ENCODE measurements around the gene GORASP1. TPM values are rescaled to one million over a fixed set of nuclear protein-coding genes. Genes with fewer than 3 reads are reported as not detected.
A peak's percentile ranks its signal among the peaks of the same experiment; 100 is the strongest.

GORASP1 gene
- total RNA-seq, 1 donor from 2014 or later = 35.6 TPM

DNA sequence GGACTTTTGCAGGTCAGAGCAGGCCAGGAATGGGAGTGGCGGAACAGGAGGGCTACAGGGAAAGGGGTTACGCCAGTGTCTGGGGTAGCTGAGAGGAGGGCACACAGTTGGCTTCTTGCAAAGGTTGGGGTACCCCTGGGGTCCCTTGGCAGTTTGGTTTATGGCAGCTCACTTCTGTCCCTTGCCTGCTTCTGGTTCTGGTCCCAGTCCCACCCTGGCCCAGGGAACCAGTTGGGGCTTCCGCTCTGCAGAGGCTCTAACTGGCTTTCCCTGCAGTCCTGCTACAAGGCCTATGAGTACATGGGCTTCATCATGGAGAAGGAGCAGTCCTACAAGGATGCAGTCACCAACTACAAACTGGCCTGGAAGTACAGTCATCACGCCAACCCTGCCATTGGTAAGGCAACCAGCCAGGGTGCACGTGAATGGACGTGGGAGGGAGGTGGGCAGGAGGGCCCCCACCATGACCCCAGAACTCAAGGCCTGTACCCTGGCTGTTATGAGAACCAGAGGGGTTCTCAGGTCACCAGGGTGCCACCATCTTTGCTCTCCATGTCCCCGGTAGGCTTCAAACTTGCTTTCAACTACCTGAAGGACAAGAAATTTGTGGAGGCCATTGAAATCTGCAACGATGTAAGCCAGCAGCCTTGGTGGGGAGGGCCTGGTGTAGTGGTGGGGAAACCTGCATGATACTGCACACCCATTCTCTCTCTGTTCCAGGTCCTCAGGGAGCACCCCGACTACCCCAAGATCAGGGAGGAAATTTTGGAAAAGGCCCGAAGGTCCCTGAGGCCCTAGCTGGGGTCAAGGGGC, 30.8 kb upstream of the GORASP1 start:
- H3K9me3 Mint-ChIP-seq = no peaks in the 10 kb centered on the region
- no peak overlapping the region for H3K4me3 Mint-ChIP-seq
- DNase-seq (ENCODE audit: low spot score) = no peak
- intact Hi-C loops (cut with micrococcal nuclease) = no loop called here
- H3K27me3 Mint-ChIP-seq (ENCODE audit: insufficient read depth) = no peaks in the 10 kb centered on the region
- H3K36me3 Mint-ChIP-seq (ENCODE audit: low read depth) = peaks cover 36% of the 10 kb centered on the region
- peaks cover 32% of the 10 kb centered on the region for H3K4me1 Mint-ChIP-seq (ENCODE audit: low read depth)
- peak overlapping the region; percentile 67 for H3K27ac Mint-ChIP-seq

DNA sequence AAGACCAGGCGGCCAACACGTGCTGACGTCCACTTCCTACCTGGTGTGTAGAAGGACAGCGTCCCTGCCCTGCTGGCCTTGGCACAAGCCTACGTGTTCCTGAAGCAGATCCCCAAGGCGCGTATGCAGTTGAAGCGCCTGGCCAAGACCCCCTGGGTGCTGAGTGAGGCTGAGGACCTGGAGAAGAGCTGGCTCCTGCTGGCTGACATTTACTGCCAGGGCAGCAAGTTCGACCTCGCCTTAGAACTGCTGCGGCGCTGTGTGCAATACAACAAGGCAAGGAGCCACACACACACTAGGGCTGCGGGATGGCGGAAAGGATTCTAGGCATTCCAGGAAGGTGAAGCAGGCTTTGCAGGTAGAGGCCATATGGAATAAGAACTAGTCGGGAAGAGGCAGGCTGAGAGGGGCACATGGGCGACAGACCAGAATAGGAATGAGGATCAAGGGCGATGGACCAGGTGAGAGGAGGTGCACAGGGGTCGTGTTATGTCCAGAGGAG, 30.1 kb upstream of the GORASP1 start:
- no peaks in the 10 kb centered on the region for H3K27me3 Mint-ChIP-seq (ENCODE audit: insufficient read depth)
- DNase-seq (ENCODE audit: low spot score) = no peak
- no peaks in the 10 kb centered on the region for H3K9me3 Mint-ChIP-seq
- H3K27ac Mint-ChIP-seq = peak overlapping the region; percentile 19
- peaks cover 31% of the 10 kb centered on the region for H3K36me3 Mint-ChIP-seq (ENCODE audit: low read depth)
- peaks cover 29% of the 10 kb centered on the region for H3K4me1 Mint-ChIP-seq (ENCODE audit: low read depth)
- H3K4me3 Mint-ChIP-seq = no peak overlapping the region
- intact Hi-C loops (cut with micrococcal nuclease) = no loop called here

DNA sequence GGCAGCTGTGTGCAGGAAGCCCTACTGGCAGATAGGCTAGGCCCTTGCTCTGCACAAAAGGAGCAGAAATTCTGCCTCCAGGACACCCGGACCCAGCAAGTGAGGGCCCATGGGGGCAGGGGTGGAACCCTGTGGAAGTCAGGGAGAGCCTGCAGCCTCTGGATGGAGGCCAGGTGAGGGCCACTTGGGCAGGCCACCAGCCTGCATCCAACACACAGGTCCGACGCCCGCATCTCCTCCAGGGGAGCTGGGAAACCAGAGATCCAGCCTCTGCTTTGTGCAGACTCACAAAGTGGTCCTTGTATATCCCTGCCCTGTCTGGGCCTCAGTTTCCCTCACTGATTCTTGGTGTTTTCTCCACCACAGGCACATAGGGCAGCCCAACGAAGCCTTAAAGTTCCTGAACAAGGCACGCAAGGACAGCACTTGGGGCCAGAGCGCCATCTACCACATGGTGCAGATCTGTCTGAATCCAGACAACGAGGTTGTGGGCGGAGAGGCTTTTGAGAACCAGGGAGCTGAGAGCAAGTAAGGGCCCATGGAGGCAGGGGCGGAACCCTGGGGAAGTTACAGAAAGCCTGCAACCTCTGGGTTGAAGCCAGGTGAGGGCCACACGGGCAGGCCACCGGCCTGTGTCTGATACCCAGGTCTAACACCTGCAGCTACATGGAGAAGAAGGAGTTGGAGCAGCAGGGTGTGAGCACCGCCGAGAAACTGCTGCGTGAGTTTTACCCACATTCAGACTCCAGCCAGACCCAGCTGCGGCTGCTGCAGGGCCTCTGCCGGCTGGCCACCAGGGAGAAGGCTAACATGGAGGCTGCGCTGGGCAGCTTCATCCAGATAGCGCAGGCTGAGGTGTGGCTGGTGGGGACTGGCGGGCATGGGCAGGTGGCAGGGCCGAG, 29.4 kb upstream of the GORASP1 start:
- Mint-ChIP-seq H3K27me3 (ENCODE audit: insufficient read depth) (no peaks in the 10 kb centered on the region), H3K36me3 (ENCODE audit: low read depth) (peaks cover 27% of the 10 kb centered on the region), H3K9me3 (no peaks in the 10 kb centered on the region), H3K4me1 (ENCODE audit: low read depth) (peaks cover 25% of the 10 kb centered on the region), H3K4me3 (no peak overlapping the region), H3K27ac (no peak overlapping the region)
- intact Hi-C loops (cut with micrococcal nuclease) = no loop called here
- no peak for DNase-seq (ENCODE audit: low spot score)

DNA sequence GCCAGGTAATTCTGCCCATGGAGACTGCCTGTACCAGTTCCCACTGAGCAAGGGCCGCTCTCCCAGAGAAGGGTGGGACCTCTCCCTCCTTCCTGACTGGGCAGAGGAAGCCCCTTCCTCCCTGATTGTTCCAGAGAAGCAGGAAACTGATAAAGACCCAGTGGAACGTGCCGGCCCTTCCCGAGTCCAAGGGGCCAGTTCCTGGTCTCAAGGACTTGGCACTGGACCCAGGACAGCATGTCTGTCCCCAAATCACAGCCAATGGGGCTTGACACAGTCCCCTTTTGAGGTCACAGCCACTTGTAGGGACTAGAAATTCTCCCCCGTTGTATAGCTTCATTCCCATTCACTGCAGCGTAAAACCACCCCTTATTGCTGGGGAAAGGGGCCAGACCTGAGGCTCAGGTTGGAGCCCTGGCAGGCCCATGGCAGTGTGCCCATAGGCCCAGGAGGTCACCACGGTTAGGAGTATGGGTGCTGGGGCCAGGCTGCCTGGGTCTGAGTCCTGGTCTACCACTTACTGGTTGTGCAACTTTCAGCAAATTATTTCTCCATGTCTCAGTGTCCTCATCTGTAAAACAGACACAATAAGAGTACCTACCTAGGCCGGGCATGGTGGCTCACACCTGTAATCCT, 27.9 kb upstream of the GORASP1 start:
- Mint-ChIP-seq H3K9me3 (no peaks in the 10 kb centered on the region), H3K27ac (no peak overlapping the region), H3K36me3 (ENCODE audit: low read depth) (peaks cover 15% of the 10 kb centered on the region), H3K4me1 (ENCODE audit: low read depth) (peaks cover 23% of the 10 kb centered on the region), H3K4me3 (no peak overlapping the region), H3K27me3 (ENCODE audit: insufficient read depth) (no peaks in the 10 kb centered on the region)
- no peak for DNase-seq (ENCODE audit: low spot score)
- intact Hi-C loops (cut with micrococcal nuclease) = no loop called here

DNA sequence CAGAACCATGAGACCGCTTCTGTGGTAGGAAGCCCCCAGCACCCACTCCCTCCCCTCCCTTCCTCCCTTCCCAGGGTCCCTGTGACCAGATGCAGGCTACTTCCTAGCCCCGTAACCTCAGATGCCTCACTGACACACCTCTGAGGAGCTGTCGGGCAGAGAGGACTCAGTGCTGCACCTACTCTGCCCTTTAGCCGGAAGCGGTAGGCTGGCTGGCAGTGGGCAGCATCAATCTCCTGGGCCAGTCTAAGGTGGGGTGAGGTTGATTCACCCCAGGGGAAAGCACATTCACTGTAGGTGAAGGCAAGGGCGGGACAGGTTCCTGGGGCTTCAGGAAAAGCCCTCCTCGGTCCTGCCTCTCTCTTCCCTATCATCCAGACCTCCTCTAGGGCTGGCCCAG, 26.9 kb upstream of the GORASP1 start:
- H3K4me1 Mint-ChIP-seq (ENCODE audit: low read depth) = peaks cover 18% of the 10 kb centered on the region

DNA sequence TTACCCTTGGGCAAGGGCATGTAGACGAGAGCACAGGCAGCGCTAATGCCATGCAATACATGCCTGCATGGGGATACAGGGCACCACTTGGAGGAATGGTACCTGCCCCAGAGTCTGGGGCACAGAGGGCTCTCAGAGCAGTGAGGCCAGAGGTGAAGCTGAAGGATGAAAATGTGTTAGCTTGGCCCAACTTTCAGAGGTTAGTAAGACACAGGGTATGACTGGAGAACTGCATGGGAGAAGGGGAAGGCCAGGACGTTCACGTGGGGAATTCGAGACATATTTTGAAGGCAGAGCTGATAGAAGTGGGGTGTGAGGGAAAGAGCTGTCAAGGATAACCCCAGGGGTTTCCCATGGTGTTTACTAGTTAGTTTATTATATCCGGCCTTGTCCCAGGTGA, 26.4 kb upstream of the GORASP1 start:
- H3K4me3 Mint-ChIP-seq = no peak overlapping the region
- no peaks in the 10 kb centered on the region for H3K27me3 Mint-ChIP-seq (ENCODE audit: insufficient read depth)
- peaks cover 16% of the 10 kb centered on the region for H3K36me3 Mint-ChIP-seq (ENCODE audit: low read depth)
- H3K4me1 Mint-ChIP-seq (ENCODE audit: low read depth) = peaks cover 13% of the 10 kb centered on the region
- intact Hi-C loops (cut with micrococcal nuclease) = no loop called here
- DNase-seq (ENCODE audit: low spot score) = no peak
- H3K9me3 Mint-ChIP-seq = no peaks in the 10 kb centered on the region
- no peak overlapping the region for H3K27ac Mint-ChIP-seq

More for the DNA sequence above, 26.9 kb upstream of the GORASP1 start:
- no peak for DNase-seq (ENCODE audit: low spot score)
- no peak overlapping the region for H3K4me3 Mint-ChIP-seq
- intact Hi-C loops (cut with micrococcal nuclease) = no loop called here
- no peaks in the 10 kb centered on the region for H3K27me3 Mint-ChIP-seq (ENCODE audit: insufficient read depth)
- H3K36me3 Mint-ChIP-seq (ENCODE audit: low read depth) = peaks cover 16% of the 10 kb centered on the region
- H3K9me3 Mint-ChIP-seq = no peaks in the 10 kb centered on the region
- H3K27ac Mint-ChIP-seq = no peak overlapping the region

DNA sequence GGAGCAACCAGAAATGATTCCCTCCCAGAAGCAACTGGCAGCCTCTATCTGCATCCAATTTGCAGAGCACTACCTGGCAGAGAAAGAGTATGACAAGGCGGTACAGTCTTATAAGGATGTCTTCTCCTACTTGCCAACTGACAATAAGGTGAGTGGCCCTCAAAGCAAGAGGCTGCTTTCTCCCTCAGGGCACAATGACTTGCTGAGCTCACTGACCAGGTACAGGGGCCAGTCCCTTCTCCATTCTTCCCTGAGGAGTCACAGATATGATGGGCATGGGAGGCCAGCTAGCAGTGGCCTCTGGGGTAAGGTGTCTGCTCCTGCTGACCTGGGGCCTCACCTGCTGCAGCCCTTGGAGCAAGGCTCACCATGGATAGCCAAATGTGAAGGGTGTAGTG, 25.7 kb upstream of the GORASP1 start:
- H3K4me1 Mint-ChIP-seq (ENCODE audit: low read depth) = peaks cover 11% of the 10 kb centered on the region
- intact Hi-C loops (cut with micrococcal nuclease) = no loop called here
- H3K27me3 Mint-ChIP-seq (ENCODE audit: insufficient read depth) = no peaks in the 10 kb centered on the region
- H3K36me3 Mint-ChIP-seq (ENCODE audit: low read depth) = peaks cover 13% of the 10 kb centered on the region
- no peaks in the 10 kb centered on the region for H3K9me3 Mint-ChIP-seq
- no peak for DNase-seq (ENCODE audit: low spot score)
- no peak overlapping the region for H3K4me3 Mint-ChIP-seq
- no peak overlapping the region for H3K27ac Mint-ChIP-seq

DNA sequence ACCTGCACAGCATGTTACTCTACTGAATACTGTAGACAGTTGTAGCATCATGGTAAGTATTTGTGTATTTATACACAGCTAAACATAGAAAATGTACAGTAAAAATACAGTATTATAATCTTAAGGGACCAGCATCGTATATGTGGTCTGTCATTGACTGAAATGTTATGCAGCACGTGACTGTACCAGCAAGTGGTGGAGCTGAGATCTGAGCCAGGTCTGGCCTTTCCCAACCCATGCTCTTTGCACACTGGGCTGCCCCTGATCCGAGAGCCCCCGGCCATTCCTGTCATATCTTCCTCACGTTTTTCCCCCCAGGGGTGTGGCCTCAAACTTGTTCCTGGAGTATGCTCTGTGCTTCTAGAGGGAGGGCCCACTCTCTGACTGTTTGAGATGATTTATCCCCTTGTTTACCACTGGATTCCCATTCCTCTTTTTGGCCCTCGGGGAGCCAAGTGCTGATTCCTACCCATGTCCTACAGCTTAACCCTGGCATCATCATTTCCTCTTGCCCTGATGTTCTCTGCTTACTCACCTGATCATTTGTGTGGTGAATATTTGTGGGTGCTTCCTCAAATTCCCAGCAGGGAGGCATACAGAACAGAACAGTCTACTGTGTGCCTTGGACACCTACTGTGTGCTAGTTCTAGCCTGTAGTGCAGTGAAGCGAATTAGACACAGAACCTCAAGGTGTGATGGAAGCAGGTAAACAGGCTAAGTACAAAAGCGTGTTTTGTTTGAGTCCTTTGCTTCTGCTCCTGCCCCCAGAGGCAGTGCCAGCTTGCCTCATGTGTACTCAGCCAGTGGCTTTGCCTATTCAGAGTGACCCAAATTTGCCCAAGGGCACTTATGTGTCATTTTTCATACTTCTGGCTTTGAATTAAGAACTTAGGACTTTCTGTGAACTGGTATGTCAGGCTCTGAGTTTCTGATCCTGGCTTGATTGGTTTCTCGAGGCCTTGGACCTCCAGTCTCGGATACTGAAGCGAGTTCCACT, 25.0 kb upstream of the GORASP1 start:
- DNase-seq (ENCODE audit: low spot score) = no peak
- no peaks in the 10 kb centered on the region for H3K27me3 Mint-ChIP-seq (ENCODE audit: insufficient read depth)
- H3K4me1 Mint-ChIP-seq (ENCODE audit: low read depth) = peaks cover 18% of the 10 kb centered on the region
- intact Hi-C loops (cut with micrococcal nuclease) = no loop called here
- H3K4me3 Mint-ChIP-seq = no peak overlapping the region
- H3K27ac Mint-ChIP-seq = no peak overlapping the region
- no peaks in the 10 kb centered on the region for H3K9me3 Mint-ChIP-seq
- H3K36me3 Mint-ChIP-seq (ENCODE audit: low read depth) = peaks cover 6% of the 10 kb centered on the region

DNA sequence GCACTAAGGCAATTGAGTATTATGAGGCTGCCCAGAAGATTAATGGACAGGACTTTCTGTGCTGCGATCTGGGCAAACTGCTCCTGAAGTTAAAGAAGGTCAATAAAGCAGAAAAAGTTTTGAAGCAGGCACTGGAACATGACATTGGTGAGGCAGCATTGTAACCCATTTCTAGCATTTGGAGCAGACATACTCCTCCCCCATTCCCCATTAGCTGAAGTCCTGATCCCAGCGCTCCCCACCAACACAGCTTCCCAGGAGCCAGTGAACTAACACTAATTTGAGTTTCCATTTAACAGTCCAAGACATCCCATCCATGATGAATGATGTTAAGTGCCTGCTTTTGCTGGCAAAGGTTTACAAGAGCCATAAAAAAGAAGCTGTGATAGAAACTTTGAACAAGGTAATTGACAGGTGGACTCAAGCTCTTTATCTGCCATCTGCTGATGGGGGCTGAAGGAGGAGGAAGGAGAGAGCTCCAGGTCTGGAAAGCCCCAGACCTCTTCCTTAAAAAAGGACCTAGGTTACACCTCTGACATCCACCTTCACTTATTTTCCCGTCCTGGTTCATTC, 23.4 kb upstream of the GORASP1 start:
- Mint-ChIP-seq H3K27me3 (ENCODE audit: insufficient read depth) (no peaks in the 10 kb centered on the region), H3K36me3 (ENCODE audit: low read depth) (peaks cover 1% of the 10 kb centered on the region), H3K9me3 (no peaks in the 10 kb centered on the region), H3K4me3 (no peak overlapping the region), H3K4me1 (ENCODE audit: low read depth) (peaks cover 28% of the 10 kb centered on the region), H3K27ac (no peak overlapping the region)
- intact Hi-C loops (cut with micrococcal nuclease) = no loop called here
- no peak for DNase-seq (ENCODE audit: low spot score)

DNA sequence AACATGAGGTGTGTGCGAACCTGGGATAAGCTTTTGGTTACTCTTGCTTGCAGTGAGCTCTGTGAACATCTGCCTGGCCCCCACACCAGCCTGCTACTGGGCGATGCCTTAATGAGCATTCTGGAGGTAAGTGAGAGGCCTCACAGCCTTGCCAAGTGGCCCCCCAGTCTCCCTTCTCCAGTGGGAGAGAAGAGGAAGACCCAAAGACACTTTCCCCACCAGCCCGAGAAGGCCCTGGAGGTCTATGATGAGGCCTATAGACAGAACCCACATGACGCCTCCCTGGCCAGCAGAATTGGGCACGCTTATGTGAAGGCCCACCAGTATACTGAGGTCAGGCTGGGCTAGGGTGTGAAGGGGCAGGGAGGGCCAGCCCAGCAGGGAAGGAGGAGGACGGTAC, 22.6 kb upstream of the GORASP1 start:
- H3K27ac Mint-ChIP-seq = no peak overlapping the region
- DNase-seq (ENCODE audit: low spot score) = no peak
- intact Hi-C loops (cut with micrococcal nuclease) = no loop called here
- no peaks in the 10 kb centered on the region for H3K27me3 Mint-ChIP-seq (ENCODE audit: insufficient read depth)
- H3K36me3 Mint-ChIP-seq (ENCODE audit: low read depth) = peaks cover 1% of the 10 kb centered on the region
- no peaks in the 10 kb centered on the region for H3K9me3 Mint-ChIP-seq
- H3K4me1 Mint-ChIP-seq (ENCODE audit: low read depth) = peaks cover 28% of the 10 kb centered on the region
- H3K4me3 Mint-ChIP-seq = no peak overlapping the region

DNA sequence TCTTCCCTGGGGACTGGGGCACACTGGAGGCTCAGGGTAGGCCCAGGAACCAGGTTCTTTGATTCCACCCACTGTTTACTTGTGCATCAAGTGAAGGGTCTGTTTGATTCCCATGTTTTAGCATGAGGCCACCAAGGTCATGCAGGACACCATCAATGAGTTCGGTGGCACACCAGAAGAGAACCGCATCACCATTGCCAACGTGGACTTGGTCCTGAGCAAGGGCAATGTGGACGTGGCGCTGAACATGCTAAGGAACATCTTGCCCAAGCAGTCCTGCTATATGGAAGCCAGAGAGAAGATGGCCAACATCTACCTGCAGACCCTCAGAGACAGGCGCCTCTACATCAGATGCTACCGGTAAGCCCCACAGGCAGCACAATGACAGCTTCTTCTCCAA, 21.5 kb upstream of the GORASP1 start:
- Mint-ChIP-seq H3K36me3 (ENCODE audit: low read depth) (peaks cover 1% of the 10 kb centered on the region), H3K27me3 (ENCODE audit: insufficient read depth) (peaks cover 4% of the 10 kb centered on the region), H3K9me3 (no peaks in the 10 kb centered on the region), H3K4me1 (ENCODE audit: low read depth) (peaks cover 28% of the 10 kb centered on the region), H3K4me3 (no peak overlapping the region), H3K27ac (no peak overlapping the region)
- DNase-seq (ENCODE audit: low spot score) = no peak
- intact Hi-C loops (cut with micrococcal nuclease) = no loop called here

DNA sequence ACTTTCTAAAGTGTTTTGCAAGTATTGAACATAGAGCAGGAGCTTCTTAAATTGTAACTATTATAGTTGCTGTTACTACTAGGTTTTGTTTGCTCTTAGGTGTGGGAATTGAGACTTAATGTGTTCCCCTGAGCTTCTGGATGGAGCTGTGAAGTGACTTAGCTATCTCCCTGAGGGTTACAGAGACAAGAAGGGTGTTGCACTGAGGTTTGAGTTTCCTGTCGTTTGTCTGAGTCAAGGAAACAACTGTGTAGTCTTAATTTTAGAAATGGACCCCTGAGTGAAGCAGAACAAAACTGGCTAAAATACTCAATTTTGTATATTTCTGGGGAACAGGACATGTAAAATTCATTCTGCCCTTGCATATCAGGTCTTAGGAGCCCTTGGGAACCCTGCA, 20.5 kb upstream of the GORASP1 start:
- no peaks in the 10 kb centered on the region for H3K9me3 Mint-ChIP-seq
- peak overlapping the region; percentile 3 for H3K27ac Mint-ChIP-seq
- peaks cover 28% of the 10 kb centered on the region for H3K4me1 Mint-ChIP-seq (ENCODE audit: low read depth)
- H3K27me3 Mint-ChIP-seq (ENCODE audit: insufficient read depth) = peaks cover 8% of the 10 kb centered on the region
- DNase-seq (ENCODE audit: low spot score) = no peak
- peak overlapping the region; percentile 23 for H3K4me3 Mint-ChIP-seq
- peaks cover 1% of the 10 kb centered on the region for H3K36me3 Mint-ChIP-seq (ENCODE audit: low read depth)
- intact Hi-C loops (cut with micrococcal nuclease) = no loop called here

Data from activated T-helper 1 cell treated with anti-CD3 and anti-CD28 coated beads, Interleukin-12 subunit alpha, Interleukin-12 subunit beta, Interleukin-2, Interleukin-4 antibody, amounts not matched to agents 30 ng/mL and 10 ng/mL and 1 ng/mL, durations not matched to agents 14 hours and 24 hours and 36 hours (primary cell).